Measurements from ENCODE around the gene HIF1A. TPM values are rescaled to one million over a fixed set of nuclear protein-coding genes. Genes with fewer than 3 reads are reported as not detected.

HIF1A gene
- total and polyA plus RNA-seq, 2 donors (not counting 1 experiment from before 2014, with no cell fraction given) = 44.2 to 261 TPM

- no peak overlapping the region for H3K4me3 Mint-ChIP-seq
- H2AFZ ChIP-seq (ENCODE audit: insufficient read depth, low read depth, low read length, poor library complexity, severe bottlenecking) = no peak overlapping the region
- peaks cover 18 to 21% of the 10 kb centered on the region in 2 donors for H3K4me1 ChIP-seq (ENCODE audit: control insufficient read depth in 2 of 2, insufficient read depth in 2 of 2, low read length in 2 of 2)
- H3K4me2 ChIP-seq (replicated peaks; ENCODE audit: low read depth, low read length, poor library complexity, severe bottlenecking) = no peak overlapping the region
- TF ChIP-seq EZH2 (IDR thresholded peaks at IDR 0.05; ENCODE audit: borderline replicate concordance, insufficient read depth, low read depth, low read length, poor library complexity, severe bottlenecking) (no peak), CTCF (IDR thresholded peaks at IDR 0.05) (no peak)
- no peaks in the 10 kb centered on the region for H3K27me3 ChIP-seq (replicated peaks in 1 of 4; ENCODE audit: control extremely low read depth in 1 of 4, control insufficient read depth in 3 of 4, insufficient read depth in 4 of 4, low read length in 3 of 4)
- no peaks in the 10 kb centered on the region for H4K20me1 ChIP-seq (ENCODE audit: control insufficient read depth, insufficient read depth, low read length, poor library complexity, severe bottlenecking)
- ChIA-PET CTCF (interaction anchor here (0.8 to 1.3 kb wide), 3 partner anchors 15 to 90 kb away, joined by 3 to 4 read pairs (median 3); no protein-coding TSS in a partner anchor), POLR2A (interaction anchor here (0.7 kb wide), 1 partner anchor 14 kb away, joined by 3 read pairs; no protein-coding TSS in a partner anchor)
- H3K9me3 ChIP-seq (ENCODE audit: control extremely low read depth in 1 of 3, control insufficient read depth in 2 of 3, insufficient read depth in 1 of 3, low read length in 2 of 3) = no peaks in the 10 kb centered on the region
- H3K27me3 Mint-ChIP-seq = no peaks in the 10 kb centered on the region
- no peak overlapping the region for H3K4me3 ChIP-seq (ENCODE audit: control extremely low read depth in 1 of 5, extremely low read depth in 1 of 5, insufficient read depth in 1 of 5, low read depth in 2 of 5, low read length in 4 of 5)
- no peaks in the 10 kb centered on the region for H3K36me3 ChIP-seq (replicated peaks in 1 of 2; ENCODE audit: control extremely low read depth in 1 of 2, control insufficient read depth in 1 of 2, extremely low read depth in 1 of 2, insufficient read depth in 2 of 2, low read length in 1 of 2)
- no peak overlapping the region for H3K9ac ChIP-seq (ENCODE audit: low read length)
- H3K27ac ChIP-seq (ENCODE audit: low read length in 2 of 2) = no peak overlapping the region
- H3K79me2 ChIP-seq (ENCODE audit: control insufficient read depth, insufficient read depth, low read length) = no peaks in the 10 kb centered on the region
- H3K27ac Mint-ChIP-seq = no peak overlapping the region
- DNase-seq (no peak), ATAC-seq (ENCODE audit: low read depth) (no peak)
- H3K9me3 Mint-ChIP-seq (ENCODE audit: insufficient read depth) = no peaks in the 10 kb centered on the region
- intact Hi-C loops (cut with micrococcal nuclease) = no loop called here
- peaks cover 34% of the 10 kb centered on the region for H3K4me1 Mint-ChIP-seq
Measured at GRCh38 chr14:61648377-61648776, 46.9 kb upstream of the HIF1A start.

- CTCF ChIA-PET = interaction anchor here (0.8 to 1.3 kb wide), 2 partner anchors 49 to 89 kb away, joined by 3 to 4 read pairs; no protein-coding TSS in a partner anchor
- no CpG with 5 or more reads among the region's 4 CpGs for WGBS (ENCODE audit: insufficient coverage)
- ATAC-seq (ENCODE audit: low read depth) = no peak
Measured at GRCh38 chr14:61649283-61649682, 46.0 kb upstream of the HIF1A start.

More at GRCh38 chr14:61649283-61649682, 46.0 kb upstream of the HIF1A start:
- peaks cover 9 to 15% of the 10 kb centered on the region in 2 donors for H3K4me1 ChIP-seq (ENCODE audit: control insufficient read depth in 2 of 2, insufficient read depth in 2 of 2, low read length in 2 of 2)
- no peak overlapping the region for H3K4me3 Mint-ChIP-seq
- no peak overlapping the region for H3K9ac ChIP-seq (ENCODE audit: low read length)
- TF ChIP-seq EZH2 (IDR thresholded peaks at IDR 0.05; ENCODE audit: borderline replicate concordance, insufficient read depth, low read depth, low read length, poor library complexity, severe bottlenecking) (no peak), CTCF (IDR thresholded peaks at IDR 0.05) (no peak)
- POLR2A ChIA-PET = no interaction called here
- H2AFZ ChIP-seq (ENCODE audit: insufficient read depth, low read depth, low read length, poor library complexity, severe bottlenecking) = no peak overlapping the region
- no peaks in the 10 kb centered on the region for H3K9me3 ChIP-seq (ENCODE audit: control extremely low read depth in 1 of 3, control insufficient read depth in 2 of 3, insufficient read depth in 1 of 3, low read length in 2 of 3)
- no peaks in the 10 kb centered on the region for H4K20me1 ChIP-seq (ENCODE audit: control insufficient read depth, insufficient read depth, low read length, poor library complexity, severe bottlenecking)
- H3K4me2 ChIP-seq (replicated peaks; ENCODE audit: low read depth, low read length, poor library complexity, severe bottlenecking) = no peak overlapping the region
- H3K27me3 ChIP-seq (replicated peaks in 1 of 4; ENCODE audit: control extremely low read depth in 1 of 4, control insufficient read depth in 3 of 4, insufficient read depth in 4 of 4, low read length in 3 of 4) = no peaks in the 10 kb centered on the region
- H3K4me3 ChIP-seq (ENCODE audit: control extremely low read depth in 1 of 5, extremely low read depth in 1 of 5, insufficient read depth in 1 of 5, low read depth in 2 of 5, low read length in 4 of 5) = no peak overlapping the region
- no peak overlapping the region for H3K27ac ChIP-seq (ENCODE audit: low read length in 2 of 2)
- H3K27ac Mint-ChIP-seq = no peak overlapping the region
- no peaks in the 10 kb centered on the region for H3K27me3 Mint-ChIP-seq
- H3K9me3 Mint-ChIP-seq (ENCODE audit: insufficient read depth) = no peaks in the 10 kb centered on the region
- no peaks in the 10 kb centered on the region for H3K79me2 ChIP-seq (ENCODE audit: control insufficient read depth, insufficient read depth, low read length)
- H3K36me3 ChIP-seq (replicated peaks in 1 of 2; ENCODE audit: control extremely low read depth in 1 of 2, control insufficient read depth in 1 of 2, extremely low read depth in 1 of 2, insufficient read depth in 2 of 2, low read length in 1 of 2) = no peaks in the 10 kb centered on the region
- intact Hi-C loops (cut with micrococcal nuclease) = no loop called here
- no peak for DNase-seq
- peaks cover 33% of the 10 kb centered on the region for H3K4me1 Mint-ChIP-seq

All from B cell (primary cell).